Measurements from ENCODE around the gene HS3ST2.
"Not testable (repeated sequence)": the region's sequence is repeated elsewhere in the genome, so short reads cannot be mapped to it uniquely, and the experiment has no call there.

HS3ST2 gene

DNA sequence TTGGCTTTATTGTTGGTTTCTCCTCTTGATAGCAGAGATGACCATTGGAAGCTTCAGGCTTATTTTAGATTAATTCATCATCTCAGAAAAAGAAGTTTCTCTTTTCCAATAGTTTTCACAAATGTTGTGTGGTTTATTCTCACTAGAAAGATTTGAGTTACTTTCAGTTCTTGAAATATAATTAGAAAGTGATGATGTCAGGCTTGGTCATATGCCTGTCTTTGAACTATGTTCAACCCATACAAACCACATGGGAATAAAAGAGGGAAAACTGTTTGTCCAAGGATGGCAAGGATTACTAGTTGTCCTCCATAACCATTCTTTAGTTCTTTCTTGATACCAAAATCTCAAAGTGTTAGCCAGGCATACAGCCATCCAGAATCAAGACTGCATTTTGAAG, 3.7 kb upstream of the HS3ST2 start:
- in situ Hi-C loops (cut with HindIII; ENCODE audit: low sequenced_read_pairs) = no loop called here

GRCh38 chr16:22813223-22813947, 577 bp upstream of the HS3ST2 start:
- in situ Hi-C loops (cut with HindIII; ENCODE audit: low sequenced_read_pairs) = no loop called here

- in situ Hi-C loops (cut with HindIII; ENCODE audit: low sequenced_read_pairs) = loop anchor here (5.0 kb wide), 1 partner anchor 78 kb away; no protein-coding TSS in a partner anchor
Measured at GRCh38 chr16:22814711-22815105, 746 bp downstream of the HS3ST2 start.

- in situ Hi-C loops (cut with HindIII; ENCODE audit: low sequenced_read_pairs) = loop anchor here (5.0 kb wide), 1 partner anchor 76 kb away; no protein-coding TSS in a partner anchor
Measured at GRCh38 chr16:22815863-22816262, 1.9 kb downstream of the HS3ST2 start.

DNA sequence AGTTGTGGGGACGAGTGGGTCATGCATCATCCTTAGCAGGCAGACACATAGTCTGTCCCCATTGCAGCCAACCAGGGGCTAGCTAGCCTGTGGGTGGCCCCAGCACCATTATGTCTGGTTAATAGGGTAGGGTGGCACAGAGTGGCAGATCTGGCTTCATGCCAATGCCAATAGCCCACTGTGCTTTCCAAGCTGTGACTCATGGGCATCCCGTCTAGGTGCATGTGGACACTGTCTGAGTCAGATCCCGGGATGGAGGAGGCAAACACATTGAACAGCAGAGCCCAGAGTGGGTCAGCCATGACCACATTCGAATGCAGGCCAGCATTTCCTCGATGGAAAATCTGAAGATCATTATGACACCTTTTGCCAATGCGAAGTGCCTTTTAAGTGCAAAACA, 2.5 kb downstream of the HS3ST2 start:
- in situ Hi-C loops (cut with HindIII; ENCODE audit: low sequenced_read_pairs) = loop anchor here (5.0 kb wide), 1 partner anchor 76 kb away; no protein-coding TSS in a partner anchor

DNA sequence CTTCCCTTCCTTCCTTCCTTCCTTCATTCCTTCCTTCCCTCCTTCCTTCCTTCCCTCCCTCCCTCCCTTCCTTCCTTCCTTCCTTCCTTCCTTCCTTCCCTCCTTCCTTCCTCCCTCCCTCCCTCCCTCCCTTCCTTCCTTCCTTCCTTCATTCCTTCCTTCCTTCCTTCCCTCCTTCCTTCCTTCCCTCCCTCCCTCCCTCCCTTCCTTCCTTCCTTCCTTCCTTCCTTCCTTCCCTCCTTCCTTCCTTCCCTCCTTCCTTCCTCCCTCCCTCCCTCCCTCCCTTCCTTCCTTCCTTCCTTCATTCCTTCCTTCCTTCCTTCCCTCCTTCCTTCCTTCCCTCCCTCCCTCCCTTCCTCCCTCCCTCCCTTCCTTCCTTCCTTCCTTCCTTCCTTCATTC, 4.8 kb downstream of the HS3ST2 start:
- in situ Hi-C loops (cut with HindIII; ENCODE audit: low sequenced_read_pairs) = loop anchor here (5.0 kb wide), 1 partner anchor 74 kb away; no protein-coding TSS in a partner anchor

GRCh38 chr16:22838681-22839080, 24.7 kb downstream of the HS3ST2 start:
- in situ Hi-C loops (cut with HindIII; ENCODE audit: low sequenced_read_pairs) = no loop called here

DNA sequence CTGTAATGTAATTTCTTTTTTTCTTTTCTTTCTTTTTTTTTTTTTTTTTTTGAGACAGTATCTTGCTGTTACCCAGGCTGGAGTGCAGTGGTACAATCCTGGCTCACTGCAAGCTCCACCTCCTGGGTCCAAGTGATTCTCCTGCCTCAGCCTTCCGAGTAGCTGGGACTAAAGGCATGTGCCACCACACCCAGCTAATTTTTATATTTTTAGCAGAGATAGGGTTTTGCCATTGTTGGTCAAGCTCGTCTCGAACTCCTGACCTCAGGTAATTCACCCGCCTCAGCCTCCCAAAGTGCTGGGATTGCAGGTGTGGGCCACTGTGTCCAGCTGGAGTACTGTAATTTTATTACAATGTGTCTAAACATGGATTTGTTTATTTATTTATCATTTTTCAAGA, 28.1 kb downstream of the HS3ST2 start:
- in situ Hi-C loops (cut with HindIII; ENCODE audit: low sequenced_read_pairs) = not testable (repeated sequence)

- in situ Hi-C loops (cut with HindIII; ENCODE audit: low sequenced_read_pairs) = no loop called here
Measured at GRCh38 chr16:22843122-22843521, 29.2 kb downstream of the HS3ST2 start.

DNA sequence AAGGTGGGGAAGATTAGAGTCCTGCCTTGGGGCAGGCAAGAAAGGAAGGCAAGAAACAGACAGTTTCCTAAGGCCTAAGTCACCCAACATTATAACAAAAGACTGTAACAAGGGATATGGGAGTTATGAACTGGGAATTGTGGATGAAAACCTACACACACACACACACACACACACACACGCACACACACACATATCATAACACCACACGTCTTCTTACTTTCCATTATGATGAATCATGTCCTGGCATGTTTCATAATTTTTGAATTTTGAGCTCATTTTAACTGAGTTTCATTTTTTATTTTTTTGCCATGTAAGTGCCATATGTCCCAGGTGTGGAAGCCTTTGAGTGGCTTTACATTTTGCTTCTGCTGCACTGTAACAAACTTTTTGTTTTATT, 29.9 kb downstream of the HS3ST2 start:
- in situ Hi-C loops (cut with HindIII; ENCODE audit: low sequenced_read_pairs) = no loop called here

GRCh38 chr16:22844416-22844815, 30.5 kb downstream of the HS3ST2 start:
- in situ Hi-C loops (cut with HindIII; ENCODE audit: low sequenced_read_pairs) = no loop called here

DNA sequence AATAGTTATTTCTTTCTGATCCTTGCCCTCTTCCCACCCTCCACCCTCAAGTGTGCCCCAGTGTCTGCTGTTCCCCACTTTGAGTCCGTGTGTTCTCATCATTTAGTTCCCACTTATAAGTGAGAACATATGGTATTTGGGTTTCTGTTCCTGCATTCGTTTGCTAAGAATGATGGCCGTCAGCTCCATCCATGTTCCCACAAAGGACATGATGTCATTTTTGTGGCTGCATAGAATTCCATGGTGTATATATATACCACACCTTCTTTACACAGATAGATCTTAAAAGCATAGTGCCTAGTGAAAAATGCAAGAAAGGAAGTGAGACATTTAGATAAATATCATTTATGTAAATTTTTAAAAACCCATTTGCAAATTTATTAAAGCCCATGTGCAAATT, 33.1 kb downstream of the HS3ST2 start:
- in situ Hi-C loops (cut with HindIII; ENCODE audit: low sequenced_read_pairs) = no loop called here

DNA sequence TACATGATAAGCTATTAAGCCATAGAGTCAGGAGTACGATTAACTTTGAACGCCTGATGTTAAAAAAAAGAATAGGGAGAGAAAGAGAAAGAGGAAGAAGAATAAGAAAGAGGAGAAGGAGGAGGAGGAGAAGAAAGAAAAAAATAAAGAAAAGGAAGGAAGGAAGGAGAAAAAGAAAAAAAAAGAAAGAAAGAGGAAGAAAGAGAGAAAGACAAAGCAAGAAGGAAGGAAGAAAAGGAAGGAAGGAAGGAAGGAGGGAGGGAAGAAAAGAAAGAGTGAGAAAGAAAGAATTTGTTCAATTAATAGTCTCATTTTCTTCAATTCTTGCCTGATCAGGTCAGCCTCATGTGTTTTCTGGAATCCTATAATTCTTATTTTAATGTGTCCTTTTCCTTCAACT, 33.7 kb downstream of the HS3ST2 start:
- in situ Hi-C loops (cut with HindIII; ENCODE audit: low sequenced_read_pairs) = no loop called here

DNA sequence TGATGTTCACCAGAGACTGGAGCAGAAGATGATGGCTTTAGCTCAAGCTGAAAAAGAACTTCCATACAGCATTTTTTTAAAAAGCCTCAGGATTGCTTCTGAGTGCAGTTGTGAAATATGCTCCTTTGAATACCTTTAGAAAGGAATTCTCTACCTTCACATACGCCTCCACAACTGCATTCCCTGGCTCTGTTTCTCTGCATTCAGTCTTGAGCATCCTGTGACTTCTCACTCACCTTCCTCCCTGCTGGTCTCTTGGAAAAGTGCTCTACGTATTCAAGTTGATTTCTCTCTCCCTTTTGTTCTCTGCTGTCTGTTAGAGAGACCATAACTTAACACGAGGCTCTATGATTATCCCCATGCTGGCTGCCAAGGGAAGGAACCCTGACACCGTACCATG, 34.5 kb downstream of the HS3ST2 start:
- in situ Hi-C loops (cut with HindIII; ENCODE audit: low sequenced_read_pairs) = no loop called here

- in situ Hi-C loops (cut with HindIII; ENCODE audit: low sequenced_read_pairs) = no loop called here
Measured at GRCh38 chr16:22849517-22849916, 35.6 kb downstream of the HS3ST2 start.

GRCh38 chr16:22855231-22855630, 41.3 kb downstream of the HS3ST2 start:
- in situ Hi-C loops (cut with HindIII; ENCODE audit: low sequenced_read_pairs) = no loop called here

DNA sequence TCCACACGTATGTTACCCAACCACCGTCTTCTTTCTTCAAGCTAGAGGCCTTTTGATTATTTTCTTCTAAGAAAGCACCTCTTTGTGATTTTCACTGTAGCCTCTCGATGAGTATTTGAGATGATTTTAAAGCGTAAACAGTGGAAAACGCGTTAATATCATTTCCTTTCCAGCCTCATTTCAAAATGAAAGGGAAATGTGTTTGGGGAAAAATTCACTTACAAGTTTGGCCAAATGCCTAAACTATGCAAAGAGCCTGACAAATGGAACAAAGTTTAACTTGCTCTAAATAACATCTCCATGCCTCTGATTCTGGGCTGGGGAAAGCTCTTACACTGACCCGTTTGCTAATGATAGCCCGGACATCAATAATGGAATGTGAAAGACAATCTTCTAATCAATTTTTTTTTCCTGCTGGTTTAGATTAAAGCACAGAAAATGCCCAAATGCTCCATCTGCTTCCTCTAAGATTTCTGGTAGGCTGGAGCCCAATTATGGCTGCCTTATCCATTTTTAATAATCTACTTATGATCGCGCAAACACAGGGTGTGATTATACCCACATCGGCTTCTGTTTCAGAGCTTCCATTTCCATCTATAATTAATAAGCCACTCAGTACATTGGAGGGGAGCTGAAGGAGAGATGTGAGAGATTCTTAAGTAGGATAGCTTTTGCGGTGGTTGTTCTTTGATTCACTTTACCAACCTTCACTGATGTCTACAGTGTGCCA, 43.5 kb downstream of the HS3ST2 start:
- in situ Hi-C loops (cut with HindIII; ENCODE audit: low sequenced_read_pairs) = no loop called here

GRCh38 chr16:22859925-22860324, 46.0 kb downstream of the HS3ST2 start:
- in situ Hi-C loops (cut with HindIII; ENCODE audit: low sequenced_read_pairs) = no loop called here

GRCh38 chr16:22861580-22861979, 47.6 kb downstream of the HS3ST2 start:
- in situ Hi-C loops (cut with HindIII; ENCODE audit: low sequenced_read_pairs) = no loop called here

GRCh38 chr16:22862046-22862445, 48.1 kb downstream of the HS3ST2 start:
- in situ Hi-C loops (cut with HindIII; ENCODE audit: low sequenced_read_pairs) = no loop called here

DNA sequence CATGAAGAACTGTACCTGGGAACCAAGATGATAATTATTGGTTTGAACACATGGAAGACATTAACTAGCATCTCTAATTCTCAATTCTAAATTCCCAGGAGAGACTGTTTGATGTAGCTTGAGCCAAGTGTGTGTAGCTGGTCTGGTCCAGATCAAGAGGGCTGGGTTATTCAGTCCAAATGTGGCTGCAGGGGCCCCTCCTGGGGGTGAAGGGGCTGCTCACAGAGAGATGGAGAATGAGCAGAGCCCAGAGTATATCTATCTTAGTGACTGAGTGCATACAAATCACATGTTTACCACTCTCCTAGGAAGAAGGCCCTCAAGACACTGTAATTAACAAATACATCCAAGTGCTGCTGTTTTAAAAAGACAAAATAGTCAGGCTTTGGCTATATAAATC, 50.4 kb downstream of the HS3ST2 start:
- in situ Hi-C loops (cut with HindIII; ENCODE audit: low sequenced_read_pairs) = no loop called here

GRCh38 chr16:22868593-22869224, 54.7 kb downstream of the HS3ST2 start:
- in situ Hi-C loops (cut with HindIII; ENCODE audit: low sequenced_read_pairs) = no loop called here

All from endothelial cell of hepatic sinusoid (primary cell).